ENCODE measurements around the gene B4GALT6.

GRCh38 chr18:31684279-31685096 lies at the start of gene B4GALT6:
- no peak for TF ChIP-seq CTCF (IDR thresholded peaks at IDR 0.05)
- no peak for TF ChIP-seq POLR2AphosphoS5 (IDR thresholded peaks at IDR 0.05)
- TF ChIP-seq POLR2A (IDR thresholded peaks at IDR 0.05) = no peak

Data from transverse colon (tissue), 4 donors.